ENCODE results near the gene ZNF621.

Gene ZNF621

GRCh38 chr3:40524568-40525285, at the start of gene ZNF621:
Gene ZNF621 (plus strand): TSS chr3:40524960. CDS start chr3:40525841, 881 bp downstream.
- DNase-seq = peak; percentile 93

GRCh38 chr3:40476478-40477470, 48.0 kb upstream of the ZNF621 start, which contains the start of gene ZNF619:
Gene ZNF619 (plus strand): TSS chr3:40477122. CDS start chr3:40477980, 858 bp downstream.
- peak; percentile 85 for DNase-seq

- peak; percentile 44 for DNase-seq
Observed at GRCh38 chr3:40477666-40478065, 47.1 kb upstream of the ZNF621 start.

GRCh38 chr3:40487172-40487571, 37.6 kb upstream of the ZNF621 start:
- no peak for DNase-seq

GRCh38 chr3:40490916-40491315, 33.8 kb upstream of the ZNF621 start:
- DNase-seq = no peak

- no peak for DNase-seq
Observed at GRCh38 chr3:40494698-40495097, 30.1 kb upstream of the ZNF621 start.

GRCh38 chr3:40497288-40497687, 27.5 kb upstream of the ZNF621 start:
- DNase-seq = no peak

- DNase-seq = no peak
Observed at GRCh38 chr3:40499952-40500351, 24.8 kb upstream of the ZNF621 start.

GRCh38 chr3:40502034-40502433, 22.7 kb upstream of the ZNF621 start:
- no peak for DNase-seq

GRCh38 chr3:40504636-40505430, 19.9 kb upstream of the ZNF621 start:
- DNase-seq = peak; percentile 79

- peak; percentile 35 for DNase-seq
Observed at GRCh38 chr3:40505599-40506462, 18.9 kb upstream of the ZNF621 start, which contains the start of gene ZNF620. Gene ZNF620 (plus strand): TSS chr3:40506039. CDS start chr3:40506353, 314 bp downstream.

GRCh38 chr3:40511031-40511718, 13.6 kb upstream of the ZNF621 start:
- peak; percentile 33 for DNase-seq

- DNase-seq = no peak
Observed at GRCh38 chr3:40516201-40516600, 8.6 kb upstream of the ZNF621 start.

GRCh38 chr3:40518067-40518466, 6.7 kb upstream of the ZNF621 start:
- no peak for DNase-seq

GRCh38 chr3:40518848-40519247, 5.9 kb upstream of the ZNF621 start:
- no peak for DNase-seq

GRCh38 chr3:40521254-40521653, 3.5 kb upstream of the ZNF621 start:
- no peak for DNase-seq

- no peak for DNase-seq
Observed at GRCh38 chr3:40523781-40524180, 979 bp upstream of the ZNF621 start.

- no peak for DNase-seq
Observed at GRCh38 chr3:40524222-40524567, 565 bp upstream of the ZNF621 start.

- no peak for DNase-seq
Observed at GRCh38 chr3:40528426-40528825, 3.7 kb downstream of the ZNF621 start.

GRCh38 chr3:40532252-40532651, 7.5 kb downstream of the ZNF621 start:
- DNase-seq = no peak

GRCh38 chr3:40534283-40534682, 9.5 kb downstream of the ZNF621 start:
- DNase-seq = no peak
